Measurements from ENCODE around the gene SLC22A14. TPM values are rescaled to one million over a fixed set of nuclear protein-coding genes. Genes with fewer than 3 reads are reported as not detected.
A peak's percentile ranks its signal among the peaks of the same experiment; 100 is the strongest.

The SLC22A14 gene
- total and polyA plus RNA-seq, 9 of the 15 experiments (the other 6 are each of a cell fraction or from before 2014, with no cell fraction given) = 0.03 to 0.07 TPM; not detected in 7

DNA sequence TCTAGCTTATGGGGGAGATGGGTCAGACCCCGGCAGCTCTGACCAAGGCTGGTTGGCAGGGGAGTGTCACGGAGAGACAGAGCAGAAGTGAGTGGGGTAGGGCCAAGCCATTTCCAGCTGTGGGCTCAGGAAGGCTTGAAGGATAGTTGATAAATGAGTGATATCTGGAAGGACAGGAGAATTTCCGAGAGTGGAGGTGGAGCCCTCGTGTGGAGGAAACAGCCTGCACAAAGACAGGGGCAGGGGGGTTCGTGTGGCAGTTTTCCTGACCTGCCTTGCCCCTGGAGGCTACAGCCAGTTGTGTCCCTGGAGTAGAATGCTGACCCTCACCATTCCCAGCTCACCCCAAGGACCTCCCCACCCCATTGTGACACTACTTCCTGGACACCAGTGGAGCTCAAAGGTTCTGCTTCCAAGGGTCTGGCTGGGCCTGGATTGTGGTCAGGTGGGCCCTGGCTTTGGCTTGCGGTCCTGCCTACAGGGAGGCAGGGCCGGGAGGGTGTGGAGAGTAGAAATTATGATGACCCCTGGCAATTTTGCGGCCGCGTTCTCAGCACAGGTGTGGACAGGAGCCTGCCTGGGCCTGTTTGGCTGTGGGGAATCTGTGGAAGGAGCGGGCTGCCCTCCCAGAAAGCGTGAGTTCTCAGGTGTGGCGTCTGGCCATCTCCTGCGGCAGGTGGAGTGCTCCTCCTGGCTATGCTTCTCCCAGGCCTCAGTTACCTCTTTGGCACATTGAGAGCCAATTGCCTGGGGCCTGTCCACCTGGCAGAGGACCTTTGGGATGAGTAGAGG lies at the start of gene SLC22A14 (continued):
- TF ChIP-seq, protein P1, sequence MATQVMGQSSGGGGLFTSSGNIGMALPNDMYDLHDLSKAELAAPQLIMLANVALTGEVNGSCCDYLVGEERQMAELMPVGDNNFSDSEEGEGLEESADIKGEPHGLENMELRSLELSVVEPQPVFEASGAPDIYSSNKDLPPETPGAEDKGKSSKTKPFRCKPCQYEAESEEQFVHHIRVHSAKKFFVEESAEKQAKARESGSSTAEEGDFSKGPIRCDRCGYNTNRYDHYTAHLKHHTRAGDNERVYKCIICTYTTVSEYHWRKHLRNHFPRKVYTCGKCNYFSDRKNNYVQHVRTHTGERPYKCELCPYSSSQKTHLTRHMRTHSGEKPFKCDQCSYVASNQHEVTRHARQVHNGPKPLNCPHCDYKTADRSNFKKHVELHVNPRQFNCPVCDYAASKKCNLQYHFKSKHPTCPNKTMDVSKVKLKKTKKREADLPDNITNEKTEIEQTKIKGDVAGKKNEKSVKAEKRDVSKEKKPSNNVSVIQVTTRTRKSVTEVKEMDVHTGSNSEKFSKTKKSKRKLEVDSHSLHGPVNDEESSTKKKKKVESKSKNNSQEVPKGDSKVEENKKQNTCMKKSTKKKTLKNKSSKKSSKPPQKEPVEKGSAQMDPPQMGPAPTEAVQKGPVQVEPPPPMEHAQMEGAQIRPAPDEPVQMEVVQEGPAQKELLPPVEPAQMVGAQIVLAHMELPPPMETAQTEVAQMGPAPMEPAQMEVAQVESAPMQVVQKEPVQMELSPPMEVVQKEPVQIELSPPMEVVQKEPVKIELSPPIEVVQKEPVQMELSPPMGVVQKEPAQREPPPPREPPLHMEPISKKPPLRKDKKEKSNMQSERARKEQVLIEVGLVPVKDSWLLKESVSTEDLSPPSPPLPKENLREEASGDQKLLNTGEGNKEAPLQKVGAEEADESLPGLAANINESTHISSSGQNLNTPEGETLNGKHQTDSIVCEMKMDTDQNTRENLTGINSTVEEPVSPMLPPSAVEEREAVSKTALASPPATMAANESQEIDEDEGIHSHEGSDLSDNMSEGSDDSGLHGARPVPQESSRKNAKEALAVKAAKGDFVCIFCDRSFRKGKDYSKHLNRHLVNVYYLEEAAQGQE (IDR thresholded peaks at IDR 0.05; ENCODE audit: borderline replicate concordance) = peak; percentile 66; the same call in 1 of the 2 replicates
- TF ChIP-seq, protein P1 (CRISPR knock-in tag; IDR thresholded peaks at IDR 0.05; ENCODE audit: low read depth) = no peak
- TF ChIP-seq MTA3 (IDR thresholded peaks at IDR 0.05; ENCODE audit: borderline replicate concordance) = no peak
- TF ChIP-seq STAT5B (CRISPR knock-in tag; IDR thresholded peaks at IDR 0.05) = no peak
- TF ChIP-seq MXI1 (IDR thresholded peaks at IDR 0.05; ENCODE audit: low read depth, low read length) = no peak
- TF ChIP-seq DACH1 (IDR thresholded peaks at IDR 0.05; ENCODE audit: partially characterized antibody) = no peak
- no peak for TF ChIP-seq HMG20A (CRISPR knock-in tag; conservative IDR thresholded peaks at IDR 0.05)
- TF ChIP-seq MYNN (IDR thresholded peaks at IDR 0.05) = 0 out of 2 replicates have a peak, but pooled peaks have one; percentile 16
- no peak for TF ChIP-seq MYNN (CRISPR knock-in tag; IDR thresholded peaks at IDR 0.05)
- TF ChIP-seq PRPF4 (IDR thresholded peaks at IDR 0.05; ENCODE audit: insufficient read depth, low read depth, low read length, poor library complexity, severe bottlenecking) = no peak
- no peak for TF ChIP-seq GATAD2B (IDR thresholded peaks at IDR 0.05; ENCODE audit: borderline replicate concordance)
- TF ChIP-seq, protein P2, sequence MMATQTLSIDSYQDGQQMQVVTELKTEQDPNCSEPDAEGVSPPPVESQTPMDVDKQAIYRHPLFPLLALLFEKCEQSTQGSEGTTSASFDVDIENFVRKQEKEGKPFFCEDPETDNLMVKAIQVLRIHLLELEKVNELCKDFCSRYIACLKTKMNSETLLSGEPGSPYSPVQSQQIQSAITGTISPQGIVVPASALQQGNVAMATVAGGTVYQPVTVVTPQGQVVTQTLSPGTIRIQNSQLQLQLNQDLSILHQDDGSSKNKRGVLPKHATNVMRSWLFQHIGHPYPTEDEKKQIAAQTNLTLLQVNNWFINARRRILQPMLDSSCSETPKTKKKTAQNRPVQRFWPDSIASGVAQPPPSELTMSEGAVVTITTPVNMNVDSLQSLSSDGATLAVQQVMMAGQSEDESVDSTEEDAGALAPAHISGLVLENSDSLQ (IDR thresholded peaks at IDR 0.05) = peak; percentile 61
- TF ChIP-seq MAZ (CRISPR knock-in tag; conservative IDR thresholded peaks at IDR 0.05 in 1 of 2, IDR thresholded peaks at IDR 0.05 in 1 of 2) = 0 out of 4 replicates have a peak, but pooled peaks of 1 of the 2 experiments have one; percentile 51
- no peak; the same call in 1 of the 2 replicates for TF ChIP-seq STAG1 (CRISPR knock-in tag; IDR thresholded peaks at IDR 0.05; ENCODE audit: borderline replicate concordance)
- no peak for TF ChIP-seq ZNF3 (CRISPR knock-in tag; IDR thresholded peaks at IDR 0.05)
- TF ChIP-seq, protein P3, sequence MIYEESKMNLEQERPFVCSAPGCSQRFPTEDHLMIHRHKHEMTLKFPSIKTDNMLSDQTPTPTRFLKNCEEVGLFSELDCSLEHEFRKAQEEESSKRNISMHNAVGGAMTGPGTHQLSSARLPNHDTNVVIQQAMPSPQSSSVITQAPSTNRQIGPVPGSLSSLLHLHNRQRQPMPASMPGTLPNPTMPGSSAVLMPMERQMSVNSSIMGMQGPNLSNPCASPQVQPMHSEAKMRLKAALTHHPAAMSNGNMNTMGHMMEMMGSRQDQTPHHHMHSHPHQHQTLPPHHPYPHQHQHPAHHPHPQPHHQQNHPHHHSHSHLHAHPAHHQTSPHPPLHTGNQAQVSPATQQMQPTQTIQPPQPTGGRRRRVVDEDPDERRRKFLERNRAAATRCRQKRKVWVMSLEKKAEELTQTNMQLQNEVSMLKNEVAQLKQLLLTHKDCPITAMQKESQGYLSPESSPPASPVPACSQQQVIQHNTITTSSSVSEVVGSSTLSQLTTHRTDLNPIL (CRISPR knock-in tag; IDR thresholded peaks at IDR 0.05) = no peak

All from K562 (cell line).